Esophagus squamous epithelium (tissue), 5 donors: Measurements from ENCODE around the gene GUCA1A. TPM values are rescaled to one million over a fixed set of nuclear protein-coding genes. Genes with fewer than 3 reads are reported as not detected.
"Not testable (repeated sequence)": the region's sequence is repeated elsewhere in the genome, so short reads cannot be mapped to it uniquely, and the experiment has no call there.

Source experiments
- DNase-seq: peaks from one replicate; lab custom pipeline; 2025; lab: John Stamatoyannopoulos, UW
- H3K27ac ChIP-seq, 4 donors: fragments of 200-600 bp; sonication (generic); one replicate each; pipeline ENCODE4 v1.5.1; 2016 to 2019; ENCODE audit warnings: mild to moderate bottlenecking in 1 of 4
- H3K27me3 ChIP-seq, 4 donors: fragments of 200-600 bp; sonication (generic); 1 replicate in 3 of 4; 2 replicates in 1 of 4; pipeline versions ENCODE4 v1.5.1 to v1.6.0; 2017 to 2021; ENCODE audit warnings: antibody characterized with exemption in 1 of 4
- H3K36me3 ChIP-seq, 3 donors: fragments of 200-600 bp; sonication (generic); one replicate each; pipeline ENCODE4 v1.5.1; 2016 to 2019
- H3K4me1 ChIP-seq, 3 donors: fragments of 200-600 bp; sonication (generic); one replicate each; pipeline ENCODE4 v1.5.1; 2017 to 2019
- H3K4me3 ChIP-seq, 4 donors: fragments of 200-600 bp; sonication (generic); 1 replicate in 3 of 4; 2 replicates in 1 of 4; pipeline ENCODE4 v1.5.1; 2016 to 2019; ENCODE audit warnings: mild to moderate bottlenecking in 2 of 4, moderate library complexity in 1 of 4
- H3K9me3 ChIP-seq, 3 donors: fragments of 200-600 bp; sonication (generic); one replicate each; pipeline ENCODE4 v1.5.1; 2016 to 2019
- CTCF ChIP-seq, 6 experiments: fragments of 450-650 bp in 4 of 6; fragments of 200-600 bp in 2 of 6; sonication (generic) in 2 of 6; IDR thresholded peaks; one replicate each; pipeline ENCODE4 v1.5.1; 2016 to 2019; ENCODE audit warnings: antibody characterized with exemption in 6 of 6, mild to moderate bottlenecking in 4 of 6, moderate library complexity in 4 of 6
- POLR2A ChIP-seq, 4 donors: fragments of 450-650 bp; IDR thresholded peaks; one replicate each; pipeline ENCODE4 v1.6.1; 2017; ENCODE audit warnings: antibody characterized with exemption in 4 of 4, mild to moderate bottlenecking in 4 of 4, moderate library complexity in 3 of 4
- WGBS, 2 donors: methylation state at CpG; one replicate each; pipeline ENCODE4 v1.1.5; 2018; 5-methylcytosine and 5-hydroxymethylcytosine counted together
- intact Hi-C: fragments of 100-400 bp; cut with DNase I; formaldehyde crosslinking; loops from one replicate; pipeline ENCODE4 v1.15.0; 2022
- total RNA-seq, 4 donors: library from RNA; depleted of rRNA; stranded (reverse); fragments of >200 nt; gene quantifications; one replicate each; pipeline ENCODE4 v1.1.0, GENCODE V29; 2016
- donor health status: DM: yes; HTN: yes; CAD: no.

GUCA1A gene
- total RNA-seq, 4 donors from 2014 or later, result not detected

- WGBS, 2 donors, result 59 to 92% methylated on average over 5 of the region's 5 CpGs
- H3K4me3 ChIP-seq, result no peak overlapping the region
- TF ChIP-seq POLR2A (IDR thresholded peaks at IDR 0.05) (no peak), CTCF (IDR thresholded peaks at IDR 0.05) (no peak)
- intact Hi-C loops, result no loop called here
- H3K27me3 ChIP-seq, result peaks cover 0 to 19% (median 0%) of the 10 kb centered on the region in 4 donors
- no peaks in the 10 kb centered on the region for H3K4me1 ChIP-seq
- no peak overlapping the region for H3K27ac ChIP-seq
- no peak for DNase-seq
- no peaks in the 10 kb centered on the region for H3K9me3 ChIP-seq
- no peaks in the 10 kb centered on the region for H3K36me3 ChIP-seq
Observed at GRCh38 chr6:42182101-42182500, 8.9 kb downstream of the GUCA1A start.

DNA sequence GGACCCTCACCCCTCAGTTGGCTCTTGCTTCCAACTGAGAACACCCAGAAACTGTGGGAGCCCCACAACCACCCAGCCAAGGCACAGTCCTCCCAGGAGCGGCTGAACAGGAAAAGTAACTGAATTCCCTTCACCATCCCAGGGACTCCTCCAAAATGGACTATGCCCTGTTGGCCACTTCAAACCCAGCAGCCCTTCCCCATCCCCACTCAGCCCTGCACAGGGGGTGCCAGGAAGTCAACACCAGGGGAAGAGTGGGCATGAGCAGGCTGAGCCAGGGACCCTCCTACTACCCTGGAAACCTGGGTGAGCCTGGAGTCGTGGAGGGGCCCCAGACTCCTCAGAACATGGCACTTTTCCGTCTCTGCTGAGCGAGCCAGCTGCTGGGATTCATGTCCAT lies 11.3 kb downstream of the GUCA1A start:
- 73 to 92% methylated on average over 2 to 3 of the region's 4 CpGs for WGBS, 2 donors
- no peak for DNase-seq
- H3K36me3 ChIP-seq, result no peaks in the 10 kb centered on the region
- intact Hi-C loops, result no loop called here
- no peak overlapping the region for H3K27ac ChIP-seq
- TF ChIP-seq POLR2A (IDR thresholded peaks at IDR 0.05), result no peak
- TF ChIP-seq CTCF (IDR thresholded peaks at IDR 0.05), result no peak
- H3K27me3 ChIP-seq, result peaks cover 0 to 1% (median 0%) of the 10 kb centered on the region in 4 donors
- no peaks in the 10 kb centered on the region for H3K4me1 ChIP-seq
- no peak overlapping the region for H3K4me3 ChIP-seq
- no peaks in the 10 kb centered on the region for H3K9me3 ChIP-seq

DNA sequence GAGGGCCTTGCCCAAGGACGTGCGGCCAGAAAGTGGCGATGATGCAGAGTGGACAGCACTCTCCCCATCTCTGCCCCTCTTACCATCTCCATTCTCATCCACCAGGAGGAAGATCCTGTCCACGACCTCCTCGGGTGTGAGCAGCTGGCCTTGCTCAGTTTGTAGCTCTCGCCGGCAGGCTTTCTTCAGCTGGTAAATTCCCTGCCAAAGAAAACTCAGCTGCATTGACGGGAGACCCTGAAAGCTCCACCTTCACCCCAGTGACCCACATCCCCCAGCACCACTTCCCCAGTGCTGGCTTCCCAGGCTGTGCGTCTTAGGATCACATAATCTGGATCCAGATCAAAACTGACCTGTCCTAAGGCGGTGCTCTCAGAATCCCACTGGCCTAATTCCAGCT lies 12.4 kb downstream of the GUCA1A start:
- Histone ChIP-seq H3K27me3 (no peaks in the 10 kb centered on the region), H3K4me1 (no peaks in the 10 kb centered on the region), H3K4me3 (no peak overlapping the region), H3K9me3 (no peaks in the 10 kb centered on the region), H3K27ac (no peak overlapping the region), H3K36me3 (no peaks in the 10 kb centered on the region)
- DNase-seq, result no peak
- TF ChIP-seq CTCF (IDR thresholded peaks at IDR 0.05), result no peak
- no peak for TF ChIP-seq POLR2A (IDR thresholded peaks at IDR 0.05)
- 84% methylated on average over 9 of the region's 10 CpGs; no CpG with 5 or more reads in 1 of the 2 donors for WGBS, 2 donors
- intact Hi-C loops, result no loop called here

DNA sequence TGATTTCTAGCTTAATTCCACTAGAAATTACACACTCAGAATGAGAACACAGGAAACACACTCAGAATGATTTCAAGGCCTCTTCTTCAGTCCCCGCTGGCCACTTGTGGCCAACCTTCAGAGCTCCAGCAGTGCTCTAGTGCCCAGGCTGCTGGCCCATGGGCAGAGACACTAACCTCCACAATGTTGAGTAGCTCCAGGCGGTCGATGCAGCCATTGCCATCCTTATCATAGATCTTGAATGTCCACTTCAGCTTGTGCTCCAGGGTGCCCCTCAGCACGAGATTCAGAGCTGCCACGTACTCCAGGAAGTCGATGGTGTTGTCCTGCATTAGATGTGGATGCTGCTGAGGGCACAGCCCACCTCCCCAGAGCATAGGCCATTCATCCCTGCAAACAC lies 15.2 kb downstream of the GUCA1A start:
- Histone ChIP-seq H3K4me1 (peaks cover 2 to 12% (median 5%) of the 10 kb centered on the region in 3 donors), H3K27me3 (no peaks in the 10 kb centered on the region), H3K36me3 (no peaks in the 10 kb centered on the region), H3K9me3 (no peaks in the 10 kb centered on the region), H3K27ac (no peak overlapping the region), H3K4me3 (no peak overlapping the region)
- 10% methylated on average over 1 of the region's 6 CpGs; no CpG with 5 or more reads in 1 of the 2 donors for WGBS, 2 donors
- DNase-seq, result no peak
- intact Hi-C loops, result no loop called here
- no peak for TF ChIP-seq POLR2A (IDR thresholded peaks at IDR 0.05)

GRCh38 chr6:42190554-42191183 lies 17.5 kb downstream of the GUCA1A start:
- Histone ChIP-seq H3K36me3 (no peaks in the 10 kb centered on the region), H3K4me1 (peaks cover 4 to 19% (median 9%) of the 10 kb centered on the region in 3 donors), H3K9me3 (no peaks in the 10 kb centered on the region), H3K27ac (no peak overlapping the region), H3K27me3 (no peaks in the 10 kb centered on the region), H3K4me3 (no peak overlapping the region)
- intact Hi-C loops, result no loop called here
- no peak for TF ChIP-seq POLR2A (IDR thresholded peaks at IDR 0.05)
- no peak for TF ChIP-seq CTCF (IDR thresholded peaks at IDR 0.05)
- no peak for DNase-seq
- WGBS, 2 donors, result 71 to 72% methylated on average over 5 of the region's 5 CpGs

- WGBS, 2 donors, result 43 to 60% methylated on average over 5 of the region's 5 CpGs
- H3K27ac ChIP-seq, H3K9me3 ChIP-seq, H3K36me3 ChIP-seq, intact Hi-C loops, DNase-seq, H3K27me3 ChIP-seq, H3K4me3 ChIP-seq: not testable (repeated sequence)
- peaks cover 4 to 23% (median 9%) of the 10 kb centered on the region in 3 donors for H3K4me1 ChIP-seq
Observed at GRCh38 chr6:42192385-42192784, 19.2 kb downstream of the GUCA1A start.
